PC-3 (cell line): ENCODE measurements around the gene MICOS13.

ENCODE experiments used
- CTCF ChIP-seq: fragments of 300-600 bp; sonication (generic); conservative IDR thresholded peaks from 2 replicates; pipeline ENCODE4 v1.5.1; 2017; ENCODE audit warnings: antibody characterized with exemption, low read depth, mild to moderate bottlenecking, low read length
- EZH2 ChIP-seq: fragments of 300-600 bp; sonication (generic); IDR thresholded peaks from one replicate; pipeline ENCODE4 v1.6.1; 2017; ENCODE audit warnings: antibody characterized with exemption, mild to moderate bottlenecking, low read length; ENCODE audit not compliant: unreplicated experiment
- EZH2phosphoT487 ChIP-seq: fragments of 300-600 bp; sonication (generic); IDR thresholded peaks from 2 replicates; pipeline ENCODE4 v1.6.1; 2018; ENCODE audit warnings: mild to moderate bottlenecking, antibody characterized with exemption, low read length, borderline replicate concordance

DNA sequence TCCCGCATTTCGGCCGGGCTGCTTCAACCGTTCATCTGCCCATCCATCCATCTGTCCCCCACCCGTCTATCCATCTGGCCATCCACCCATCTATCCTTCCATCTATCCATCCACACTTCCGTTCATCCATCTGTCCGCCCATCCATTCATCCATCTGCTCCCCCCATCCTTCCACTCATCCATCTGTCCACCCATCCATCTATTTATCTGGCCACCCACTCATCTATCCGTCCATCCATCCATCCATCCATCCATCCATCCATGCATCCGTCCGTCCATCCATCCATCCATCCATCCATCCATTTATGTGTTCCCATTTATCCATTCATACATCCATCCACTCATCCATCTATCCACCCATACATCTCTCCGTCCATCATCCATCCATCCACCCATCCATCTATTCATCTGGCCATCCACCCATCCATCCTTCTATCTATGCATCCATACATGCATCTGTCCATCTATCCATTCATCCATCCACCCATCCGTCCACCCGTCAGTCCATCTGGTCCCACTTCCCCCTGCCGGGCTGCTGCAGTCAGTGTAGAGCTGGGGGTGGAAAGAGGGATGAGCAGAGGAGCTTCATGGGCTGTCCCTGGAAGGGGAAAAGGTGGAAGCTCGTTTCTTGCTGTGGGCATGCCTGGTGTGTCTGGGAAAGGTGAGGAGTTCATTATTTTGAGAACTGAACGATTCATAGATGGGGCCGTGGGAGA lies 1.2 kb upstream of the MICOS13 start:
- no peak for TF ChIP-seq CTCF
- TF ChIP-seq EZH2phosphoT487, result no peak
- no peak for TF ChIP-seq EZH2
